GM19238 (cell line): Measurements from ENCODE around the gene PIK3C3.
A peak's percentile ranks its signal among the peaks of the same experiment; 100 is the strongest.

Experiments
- DNase-seq: peaks from one replicate; pipeline ENCODE4 v3.0.0; 2011; ENCODE audit warnings: low spot score; ENCODE audit not compliant: insufficient read length

PIK3C3 gene

DNA sequence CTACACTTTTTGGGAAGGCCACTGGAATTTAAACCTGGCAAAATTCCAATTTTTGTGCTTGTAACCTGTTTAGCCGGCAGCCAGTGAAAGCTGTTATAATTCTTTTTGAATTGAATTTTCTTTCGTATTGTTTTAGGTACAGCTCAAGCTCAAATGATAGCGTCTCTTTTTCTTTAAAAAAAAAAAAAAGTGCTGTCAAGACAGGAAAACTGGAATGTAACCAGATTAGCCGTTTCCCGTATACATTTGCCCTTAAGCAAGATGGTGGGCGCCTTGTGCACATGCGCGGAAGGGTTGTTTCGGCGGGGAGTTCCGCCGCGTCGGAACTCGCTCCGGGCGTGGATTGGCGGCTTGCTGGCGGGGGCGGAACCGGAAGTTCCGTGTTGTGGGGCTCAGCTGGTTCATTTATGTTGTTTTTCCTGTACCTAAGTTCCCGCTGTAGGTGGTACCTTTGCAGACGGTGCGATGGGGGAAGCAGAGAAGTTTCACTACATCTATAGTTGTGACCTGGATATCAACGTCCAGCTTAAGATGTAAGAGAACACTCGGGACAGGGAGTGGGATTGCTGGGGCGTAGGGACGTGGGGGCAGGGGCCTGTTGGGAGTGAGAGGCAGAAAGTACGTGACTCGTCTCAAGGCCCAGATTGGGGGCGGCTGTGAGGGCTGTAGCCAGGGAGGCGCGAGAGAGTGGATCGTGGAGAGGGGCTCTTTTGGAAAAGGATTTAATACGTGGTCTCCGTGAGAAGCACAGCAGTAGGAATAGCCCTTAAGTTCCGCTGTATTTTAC is at the start of gene PIK3C3:
Gene PIK3C3 (plus strand): TSS at position 408 of the 787 bp plus-strand sequence. CDS start 58 bp downstream, at position 466.
- peak; percentile 71 for DNase-seq

GRCh38 chr18:41905786-41906527 is 49.1 kb upstream of the PIK3C3 start:
- DNase-seq, result no peak

GRCh38 chr18:41906528-41907146 is 48.4 kb upstream of the PIK3C3 start:
- DNase-seq, result peak; percentile 23

GRCh38 chr18:41917181-41917580 is 37.9 kb upstream of the PIK3C3 start:
- no peak for DNase-seq

GRCh38 chr18:41921770-41922169 is 33.3 kb upstream of the PIK3C3 start:
- DNase-seq, result no peak

- DNase-seq, result no peak
These were observed 32.9 kb upstream of the PIK3C3 start for GRCh38 chr18:41922176-41922575.

GRCh38 chr18:41922841-41923240 is 32.2 kb upstream of the PIK3C3 start:
- no peak for DNase-seq

GRCh38 chr18:41923446-41923845 is 31.6 kb upstream of the PIK3C3 start:
- no peak for DNase-seq

DNA sequence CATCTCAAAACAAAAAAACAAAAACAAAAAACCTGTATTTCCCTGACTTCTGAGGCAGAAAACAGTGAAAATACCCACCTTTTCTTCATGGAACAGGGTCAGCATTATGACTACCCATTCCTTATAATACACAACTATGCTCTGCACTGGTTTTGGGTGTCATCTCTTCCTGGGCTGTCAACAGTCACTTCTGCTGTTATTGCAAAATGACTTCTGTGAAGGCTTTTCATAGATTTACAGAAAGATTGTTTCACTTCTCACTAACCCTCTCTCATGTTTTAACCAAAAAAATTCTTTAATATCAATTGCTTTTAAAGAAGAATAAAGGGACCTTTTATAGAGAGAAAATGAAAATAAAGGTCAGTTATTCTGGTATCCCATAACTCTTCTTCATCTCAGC is 26.5 kb upstream of the PIK3C3 start:
- no peak for DNase-seq

DNA sequence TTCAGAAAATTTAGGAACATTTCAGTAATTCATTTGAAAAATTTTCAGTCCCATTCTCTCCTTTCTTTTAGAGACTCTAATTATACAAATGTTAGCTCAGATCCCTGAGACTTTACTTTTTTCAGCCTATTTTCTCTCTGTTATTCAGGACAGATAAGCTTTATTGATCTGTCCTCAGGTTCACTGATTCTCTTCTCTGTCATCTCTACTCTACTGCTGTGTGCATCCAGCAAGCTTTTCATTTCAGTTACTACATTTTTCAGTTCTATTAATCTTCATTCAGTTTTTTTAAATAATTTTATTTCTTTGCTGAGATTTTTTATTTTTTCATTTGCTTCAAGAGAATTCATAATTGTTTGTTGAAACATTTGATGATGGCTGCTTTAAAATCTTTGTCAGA is 22.1 kb upstream of the PIK3C3 start:
- no peak for DNase-seq

DNA sequence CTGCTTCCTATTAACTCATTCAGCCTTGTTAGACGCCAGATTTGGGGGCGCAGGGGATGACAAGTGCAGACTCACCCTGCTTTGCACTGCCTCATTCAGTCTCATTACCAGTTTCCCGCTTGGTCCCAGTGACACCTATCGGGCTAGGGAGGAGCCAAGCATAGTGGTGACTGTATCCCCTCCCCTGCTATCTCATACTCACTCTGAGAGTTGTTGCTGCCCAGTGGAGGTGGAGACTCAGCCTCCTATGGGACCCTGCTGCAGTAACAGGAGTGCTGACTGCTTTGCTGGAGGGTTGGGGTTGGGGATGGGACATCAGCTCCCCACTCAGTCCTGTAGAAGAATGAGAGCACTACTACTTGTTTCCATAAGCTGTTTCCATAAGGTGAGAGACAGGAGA is 21.3 kb upstream of the PIK3C3 start:
- DNase-seq, result no peak

- no peak for DNase-seq
These were observed 18.4 kb upstream of the PIK3C3 start for GRCh38 chr18:41936471-41937134.

GRCh38 chr18:41938445-41938844 is 16.6 kb upstream of the PIK3C3 start:
- no peak for DNase-seq

- no peak for DNase-seq
These were observed 15.7 kb upstream of the PIK3C3 start for GRCh38 chr18:41939326-41939725.

DNA sequence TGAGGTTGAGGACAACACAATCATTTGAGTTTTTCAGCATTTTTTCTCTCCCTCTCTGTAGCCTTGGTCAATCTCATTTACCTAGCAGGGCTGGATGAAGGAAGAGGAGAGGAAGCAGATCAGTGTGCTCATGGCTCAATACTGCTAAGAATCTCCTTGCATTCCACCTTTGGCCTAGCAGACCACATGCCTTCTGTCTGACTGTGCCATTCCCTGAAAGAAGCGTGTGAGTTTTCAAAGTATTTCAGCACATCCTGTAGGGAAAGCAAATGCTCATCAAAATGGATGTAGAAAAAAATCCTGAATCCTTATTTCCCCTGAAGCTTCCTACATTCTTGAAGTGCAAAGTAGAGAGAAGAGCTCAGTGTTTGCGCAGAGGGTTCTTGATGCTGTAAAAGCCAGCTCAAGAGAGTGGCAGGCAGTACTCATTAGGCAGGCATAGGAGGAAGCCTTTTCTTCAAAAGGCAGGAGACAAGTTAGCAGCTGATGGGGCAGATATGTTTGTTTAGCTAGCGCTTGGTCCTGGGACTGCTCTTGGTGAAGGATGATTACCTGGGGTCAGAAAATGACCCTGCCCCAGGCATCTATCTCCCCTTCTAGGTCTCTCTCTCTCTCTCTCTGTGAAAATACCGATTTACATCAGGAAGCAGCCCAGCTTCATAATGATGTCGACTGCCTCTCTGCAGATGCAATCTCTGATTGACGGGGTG is 14.4 kb upstream of the PIK3C3 start:
- no peak for DNase-seq

GRCh38 chr18:41942254-41942653 is 12.8 kb upstream of the PIK3C3 start:
- DNase-seq, result no peak

DNA sequence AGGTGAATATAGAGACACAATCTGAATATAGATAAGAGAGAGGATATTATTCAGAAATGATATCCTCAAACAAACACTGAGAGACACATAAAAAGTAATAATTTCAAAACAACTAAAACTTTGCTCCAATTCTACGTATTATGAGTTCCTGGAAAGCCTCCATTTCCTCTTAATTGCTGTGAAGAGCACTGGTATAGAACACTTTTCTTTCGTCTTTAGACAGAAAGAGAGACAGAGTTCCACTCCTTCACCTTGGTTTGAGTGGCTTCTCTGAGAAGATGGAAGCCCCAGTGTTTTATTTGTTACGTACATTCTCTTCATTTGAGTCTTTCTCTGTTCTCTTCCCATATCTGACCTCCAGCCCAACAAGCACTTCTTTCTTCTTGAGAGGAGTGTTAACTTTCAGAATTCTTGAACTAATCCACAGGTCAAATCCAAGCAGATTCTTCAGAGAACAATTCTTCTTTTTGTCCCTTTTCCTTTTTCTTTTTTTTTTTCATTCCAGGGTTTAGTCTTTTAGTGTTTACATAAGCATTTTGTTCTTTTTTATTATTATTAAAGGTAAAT is 6.4 kb upstream of the PIK3C3 start:
- no peak for DNase-seq

DNA sequence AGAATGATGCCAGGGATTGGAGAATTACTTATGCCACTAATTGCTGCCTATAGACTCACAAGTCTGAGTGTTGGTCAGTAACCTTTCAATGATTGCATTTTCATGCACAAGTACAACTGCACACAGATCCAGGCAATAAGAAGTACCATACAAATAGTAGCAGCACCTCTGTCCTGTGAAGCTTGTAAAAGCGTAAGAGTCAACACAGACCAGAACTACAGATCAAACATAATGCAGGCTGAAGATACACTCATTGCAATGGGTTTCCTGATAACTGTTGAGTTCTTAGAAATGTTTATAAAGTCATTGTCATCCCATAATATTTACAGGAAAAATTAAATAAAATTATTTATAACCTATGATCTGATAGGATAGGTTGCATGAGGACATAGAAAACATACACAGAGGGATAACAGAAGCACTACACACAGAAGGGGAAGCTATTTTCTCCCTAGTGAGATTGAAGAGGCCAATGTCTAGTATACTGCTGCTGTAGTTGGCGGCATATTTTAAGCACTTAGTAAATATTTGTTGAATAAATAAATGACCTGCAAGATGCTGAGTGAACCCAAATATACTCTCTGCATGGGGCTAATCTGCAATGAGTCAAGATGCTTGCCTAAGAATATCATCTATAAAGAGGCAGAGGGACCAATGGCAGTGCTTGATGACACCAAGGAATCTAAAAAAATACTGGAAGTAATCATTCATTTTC is 5.7 kb upstream of the PIK3C3 start:
- no peak for DNase-seq

- no peak for DNase-seq
These were observed 654 bp downstream of the PIK3C3 start for GRCh38 chr18:41955688-41956087.

- DNase-seq, result no peak
These were observed 4.0 kb downstream of the PIK3C3 start for GRCh38 chr18:41959045-41959444.
